HG02798 (cell line): ENCODE measurements around the gene PEAK3.
A peak's percentile ranks its signal among the peaks of the same experiment; 100 is the strongest.

ENCODE experiments used
- ATAC-seq: cut with Tn5 transposase; IDR thresholded peaks from one replicate; pipeline ENCODE4 v1.9.1; 2021; ENCODE audit warnings: mild to moderate bottlenecking; ENCODE audit not compliant: unreplicated experiment, poor library complexity

PEAK3 gene

GRCh38 chr19:2282062-2282861 is at the start of gene PEAK3:
TSS of gene PEAK3 (minus strand) at chr19:2282175. CDS start at chr19:2280931, 1,244 bp downstream.
- ATAC-seq = no peak

- ATAC-seq = no peak
Measured at GRCh38 chr19:2330632-2331284, 48.8 kb upstream of the PEAK3 start.

GRCh38 chr19:2330255-2330631 is 48.3 kb upstream of the PEAK3 start:
- no peak for ATAC-seq

- no peak for ATAC-seq
Measured at GRCh38 chr19:2329501-2329916, 47.5 kb upstream of the PEAK3 start.

- ATAC-seq = no peak
Measured at GRCh38 chr19:2329149-2329478, 47.1 kb upstream of the PEAK3 start.

GRCh38 chr19:2328401-2329148 is 46.6 kb upstream of the PEAK3 start, which contains the start of the genes LSM7 and SPPL2B:
TSS of gene LSM7 (minus strand) at chr19:2328586. CDS start at chr19:2328566, 20 bp downstream.
TSS of gene SPPL2B (plus strand) at chr19:2328684. CDS start at chr19:2328710, 26 bp downstream.
- peak; percentile 80 for ATAC-seq

- ATAC-seq = no peak
Measured at GRCh38 chr19:2327773-2328400, 45.9 kb upstream of the PEAK3 start.

- no peak for ATAC-seq
Measured at GRCh38 chr19:2326699-2327360, 44.9 kb upstream of the PEAK3 start.

GRCh38 chr19:2325281-2326046 is 43.5 kb upstream of the PEAK3 start:
- no peak for ATAC-seq

GRCh38 chr19:2324220-2324948 is 42.4 kb upstream of the PEAK3 start:
- no peak for ATAC-seq

- no peak for ATAC-seq
Measured at GRCh38 chr19:2323707-2324106, 41.7 kb upstream of the PEAK3 start.

GRCh38 chr19:2321565-2322283 is 39.7 kb upstream of the PEAK3 start:
- no peak for ATAC-seq

- no peak for ATAC-seq
Measured at GRCh38 chr19:2320939-2321338, 39.0 kb upstream of the PEAK3 start.

- ATAC-seq = no peak
Measured at GRCh38 chr19:2320049-2320448, 38.1 kb upstream of the PEAK3 start.

GRCh38 chr19:2319551-2319950 is 37.6 kb upstream of the PEAK3 start:
- no peak for ATAC-seq

GRCh38 chr19:2318923-2319322 is 36.9 kb upstream of the PEAK3 start:
- ATAC-seq = no peak

GRCh38 chr19:2317756-2318155 is 35.8 kb upstream of the PEAK3 start:
- no peak for ATAC-seq

GRCh38 chr19:2317300-2317699 is 35.3 kb upstream of the PEAK3 start:
- ATAC-seq = no peak
